SK-N-MC (cell line): ENCODE results near the gene SYNGAP1.

Experiments used
- EZH2 ChIP-seq: fragments of 200-600 bp; sonication (generic); IDR thresholded peaks from one replicate; pipeline ENCODE4 v1.6.1; 2017; ENCODE audit warnings: antibody characterized with exemption
- POLR2AphosphoS5 ChIP-seq: IDR thresholded peaks from 2 replicates; pipeline ENCODE4 v1.6.1; 2012; ENCODE audit warnings: mild to moderate bottlenecking, low read depth, low read length, borderline replicate concordance

GRCh38 chr6:33392979-33393378 lies 26.9 kb upstream of the SYNGAP1 start:
- TF ChIP-seq POLR2AphosphoS5 (no peak), EZH2 (no peak)
